Prostate gland (tissue), 2 donors: Measurements from ENCODE around the gene PWWP2B. TPM values are rescaled to one million over a fixed set of nuclear protein-coding genes. Genes with fewer than 3 reads are reported as not detected.

Experiments
- DNase-seq: peaks from one replicate; pipeline ENCODE4 v3.0.0-alpha.2; 2019; ENCODE audit warnings: low spot score
- H3K27ac ChIP-seq, 2 donors: fragments of 200-600 bp; sonication (generic); 2 replicates each; pipeline ENCODE4 v1.5.1; 2017 to 2019
- H3K27me3 ChIP-seq: fragments of 200-600 bp; sonication (generic); replicated peaks from 2 replicates; pipeline ENCODE4 v1.5.1; 2019; ENCODE audit not compliant: insufficient read depth
- H3K36me3 ChIP-seq, 2 donors: fragments of 200-600 bp; sonication (generic); 1 replicate in 1 of 2; 2 replicates in 1 of 2; pipeline versions ENCODE4 v1.5.1 to v1.8.1; 2017 to 2019
- H3K4me1 ChIP-seq: fragments of 200-600 bp; sonication (generic); replicated peaks from 2 replicates; pipeline ENCODE4 v1.5.1; 2019
- H3K4me3 ChIP-seq, 2 donors: fragments of 200-600 bp; sonication (generic); 2 replicates each; pipeline ENCODE4 v1.5.1; 2017 to 2019
- H3K9me3 ChIP-seq: fragments of 200-600 bp; sonication (generic); 2 replicates; pipeline ENCODE4 v1.5.1; 2017
- POLR2A ChIP-seq: fragments of 450-650 bp; IDR thresholded peaks from one replicate; pipeline ENCODE4 v1.6.1; 2016; ENCODE audit warnings: antibody characterized with exemption, mild to moderate bottlenecking
- POLR2AphosphoS5 ChIP-seq: sonication (generic); formaldehyde crosslinking; IDR thresholded peaks from one replicate; pipeline ENCODE4 v1.6.1; 2017; ENCODE audit warnings: antibody characterized with exemption
- WGBS: methylation state at CpG from one replicate; pipeline ENCODE4 v1.1.5; 2018; 5-methylcytosine and 5-hydroxymethylcytosine counted together
- intact Hi-C: fragments of 100-400 bp; cut with DNase I; formaldehyde crosslinking; loops from one replicate; pipeline ENCODE4 v1.14.2; 2022
- total RNA-seq, 2 donors: library from RNA; depleted of rRNA; stranded (reverse); fragments of >200 nt; gene quantifications; one replicate each; pipeline ENCODE4 v1.1.0, GENCODE V29; 2016
- TF ChIP-seq, protein P1 (sequence below), 4 experiments: fragments of 200-600 bp in 2 of 4; fragments of 450-650 bp in 2 of 4; sonication (generic) in 2 of 4; IDR thresholded peaks; 1 replicate in 3 of 4; 2 replicates in 1 of 4; pipeline ENCODE4 v1.5.1; 2016 to 2019; ENCODE audit warnings: antibody characterized with exemption in 4 of 4, mild to moderate bottlenecking in 2 of 4, moderate library complexity in 2 of 4

PWWP2B gene
- total RNA-seq, 2 donors from 2014 or later, result 27.5 to 36.6 TPM

GRCh38 chr10:132366006-132366405, 31.0 kb upstream of the PWWP2B start:
- DNase-seq, result no peak
- Histone ChIP-seq H3K4me3 (no peak overlapping the region), H3K9me3 (no peaks in the 10 kb centered on the region), H3K27me3 (no peaks in the 10 kb centered on the region), H3K27ac (no peak overlapping the region), H3K4me1 (no peaks in the 10 kb centered on the region), H3K36me3 (no peaks in the 10 kb centered on the region)
- WGBS, result 93% methylated on average over 8 of the region's 8 CpGs
- intact Hi-C loops, result no loop called here
- no peak for TF ChIP-seq POLR2AphosphoS5
- TF ChIP-seq POLR2A, result no peak
- TF ChIP-seq, protein P1, sequence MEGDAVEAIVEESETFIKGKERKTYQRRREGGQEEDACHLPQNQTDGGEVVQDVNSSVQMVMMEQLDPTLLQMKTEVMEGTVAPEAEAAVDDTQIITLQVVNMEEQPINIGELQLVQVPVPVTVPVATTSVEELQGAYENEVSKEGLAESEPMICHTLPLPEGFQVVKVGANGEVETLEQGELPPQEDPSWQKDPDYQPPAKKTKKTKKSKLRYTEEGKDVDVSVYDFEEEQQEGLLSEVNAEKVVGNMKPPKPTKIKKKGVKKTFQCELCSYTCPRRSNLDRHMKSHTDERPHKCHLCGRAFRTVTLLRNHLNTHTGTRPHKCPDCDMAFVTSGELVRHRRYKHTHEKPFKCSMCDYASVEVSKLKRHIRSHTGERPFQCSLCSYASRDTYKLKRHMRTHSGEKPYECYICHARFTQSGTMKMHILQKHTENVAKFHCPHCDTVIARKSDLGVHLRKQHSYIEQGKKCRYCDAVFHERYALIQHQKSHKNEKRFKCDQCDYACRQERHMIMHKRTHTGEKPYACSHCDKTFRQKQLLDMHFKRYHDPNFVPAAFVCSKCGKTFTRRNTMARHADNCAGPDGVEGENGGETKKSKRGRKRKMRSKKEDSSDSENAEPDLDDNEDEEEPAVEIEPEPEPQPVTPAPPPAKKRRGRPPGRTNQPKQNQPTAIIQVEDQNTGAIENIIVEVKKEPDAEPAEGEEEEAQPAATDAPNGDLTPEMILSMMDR (IDR thresholded peaks at IDR 0.05), result no peak

DNA sequence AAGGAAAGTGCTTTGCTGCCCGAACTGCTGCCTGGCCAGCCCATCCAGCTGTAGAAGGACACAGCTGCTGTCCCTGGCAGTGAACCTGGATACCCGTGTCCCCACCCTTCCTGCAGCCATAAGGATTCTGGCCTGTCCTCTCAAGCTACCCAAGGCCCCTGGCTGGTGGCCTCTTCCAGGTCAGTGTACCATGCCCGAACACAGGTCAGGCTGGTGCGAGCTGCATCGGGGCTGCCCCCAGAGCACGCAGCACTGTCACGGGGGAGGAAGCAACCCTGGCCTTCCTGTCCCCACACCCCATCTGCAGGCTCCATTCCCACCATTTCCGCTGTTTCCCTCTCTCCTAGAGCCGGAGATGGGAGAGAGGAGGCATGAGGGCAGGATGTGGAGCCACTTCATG, 30.5 kb upstream of the PWWP2B start:
- no peak overlapping the region for H3K27ac ChIP-seq
- H3K4me1 ChIP-seq, result no peaks in the 10 kb centered on the region
- H3K4me3 ChIP-seq, result no peak overlapping the region
- no peak for DNase-seq
- no peaks in the 10 kb centered on the region for H3K36me3 ChIP-seq
- intact Hi-C loops, result no loop called here
- 75% methylated on average over 9 of the region's 9 CpGs for WGBS
- no peak for TF ChIP-seq POLR2AphosphoS5
- TF ChIP-seq POLR2A, result no peak
- TF ChIP-seq, protein P1 (IDR thresholded peaks at IDR 0.05), result no peak
- H3K9me3 ChIP-seq, result no peaks in the 10 kb centered on the region
- no peaks in the 10 kb centered on the region for H3K27me3 ChIP-seq

DNA sequence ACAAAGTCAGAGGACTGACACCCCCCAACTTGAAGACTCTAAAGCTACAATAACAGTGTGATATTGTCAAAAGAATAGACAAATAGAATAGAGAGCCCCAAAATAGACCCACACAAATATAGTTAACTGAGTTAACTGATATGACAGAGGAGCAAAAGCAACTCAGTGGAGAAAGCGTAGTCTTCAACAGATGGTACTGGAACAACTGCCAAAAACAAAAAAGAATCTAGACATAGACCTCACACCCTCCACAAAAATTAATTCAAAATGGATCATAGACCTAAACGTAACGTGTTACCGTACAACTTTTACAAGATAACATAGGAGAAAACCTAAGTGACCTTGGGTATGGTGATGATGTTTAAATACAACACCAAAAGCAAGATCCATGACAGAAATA, 28.6 kb upstream of the PWWP2B start:
- H3K36me3 ChIP-seq, result no peaks in the 10 kb centered on the region
- intact Hi-C loops, result no loop called here
- WGBS, result 74% methylated on average over 4 of the region's 4 CpGs
- DNase-seq, result no peak
- TF ChIP-seq, protein P1 (IDR thresholded peaks at IDR 0.05), result no peak
- TF ChIP-seq POLR2A (no peak), POLR2AphosphoS5 (no peak)
- no peaks in the 10 kb centered on the region for H3K27me3 ChIP-seq
- no peak overlapping the region for H3K4me3 ChIP-seq
- no peak overlapping the region for H3K27ac ChIP-seq
- no peaks in the 10 kb centered on the region for H3K4me1 ChIP-seq
- no peaks in the 10 kb centered on the region for H3K9me3 ChIP-seq

DNA sequence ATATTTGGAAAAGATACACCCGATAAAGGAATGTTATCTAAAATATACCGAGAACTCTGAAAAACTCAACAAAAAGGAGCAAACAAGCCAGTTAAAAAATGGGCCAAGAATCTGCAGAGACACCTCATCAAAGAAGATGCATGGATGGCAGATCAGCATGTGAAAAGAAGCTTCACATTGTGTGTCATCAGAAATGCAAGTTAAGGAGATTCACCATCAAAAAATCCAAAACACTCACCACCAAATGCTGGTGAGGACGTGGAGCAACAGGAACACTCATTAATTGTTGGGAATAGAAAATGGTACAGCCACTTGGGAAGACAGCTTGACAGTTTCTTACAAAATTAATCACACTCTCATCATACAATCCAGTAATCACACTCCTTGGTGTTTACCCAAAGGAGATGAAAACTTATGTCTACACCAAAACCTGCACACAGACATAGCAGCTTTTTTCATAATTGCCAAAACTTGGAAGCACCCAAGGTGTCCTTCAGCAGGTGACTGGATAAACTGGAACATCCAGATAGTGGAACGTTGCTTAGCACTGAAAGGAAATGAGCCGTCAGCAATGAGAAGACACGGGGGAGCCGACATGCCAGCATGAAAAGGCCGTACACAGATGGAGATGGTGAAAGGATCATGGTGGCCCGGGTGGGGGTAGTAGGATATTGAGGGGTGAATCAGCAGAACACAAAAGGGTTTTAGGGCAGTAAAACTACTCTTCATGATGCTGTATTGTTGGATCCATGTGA, 27.9 kb upstream of the PWWP2B start:
- 71% methylated on average over 9 of the region's 9 CpGs for WGBS
- Histone ChIP-seq H3K4me1 (no peaks in the 10 kb centered on the region), H3K4me3 (no peak overlapping the region), H3K27me3 (no peaks in the 10 kb centered on the region), H3K27ac (no peak overlapping the region), H3K36me3 (no peaks in the 10 kb centered on the region), H3K9me3 (no peaks in the 10 kb centered on the region)
- no peak for DNase-seq
- intact Hi-C loops, result no loop called here
- TF ChIP-seq POLR2A (no peak), POLR2AphosphoS5 (no peak)
- TF ChIP-seq, protein P1 (IDR thresholded peaks at IDR 0.05), result no peak

DNA sequence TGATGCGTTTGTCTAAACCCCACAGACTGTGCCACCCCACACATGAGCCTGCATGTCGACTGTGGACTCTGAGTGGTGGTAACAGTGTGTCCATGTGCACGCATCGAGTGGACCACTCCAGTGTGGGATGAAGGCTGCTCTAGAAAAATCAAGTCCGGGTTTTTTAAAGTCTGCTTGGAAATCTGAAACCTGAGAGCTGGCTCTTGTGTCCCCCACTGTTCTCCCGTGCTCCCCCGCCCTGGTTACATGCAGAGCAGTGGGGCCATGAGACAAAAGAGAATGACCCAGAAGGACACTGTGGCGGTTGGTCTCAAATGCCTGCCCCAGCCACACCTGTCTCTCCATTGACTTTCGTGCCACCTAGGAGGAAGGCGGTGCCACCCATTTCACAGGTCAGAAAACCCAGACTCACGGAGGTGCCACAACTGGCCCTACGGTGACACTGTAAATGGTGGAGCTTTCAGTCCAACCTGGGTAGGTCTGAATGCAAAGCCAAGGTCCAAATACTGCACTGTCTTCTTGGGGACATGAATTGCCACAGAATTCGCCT, 27.3 kb upstream of the PWWP2B start:
- Histone ChIP-seq H3K4me1 (no peaks in the 10 kb centered on the region), H3K27ac (no peak overlapping the region), H3K27me3 (no peaks in the 10 kb centered on the region), H3K4me3 (no peak overlapping the region), H3K9me3 (no peaks in the 10 kb centered on the region), H3K36me3 (no peaks in the 10 kb centered on the region)
- intact Hi-C loops, result no loop called here
- 88% methylated on average over 13 of the region's 13 CpGs for WGBS
- no peak for DNase-seq
- TF ChIP-seq POLR2AphosphoS5 (no peak), POLR2A (no peak)
- TF ChIP-seq, protein P1 (IDR thresholded peaks at IDR 0.05), result no peak
